ENCODE measurements around the gene PLAC1. TPM values are rescaled to one million over a fixed set of nuclear protein-coding genes. Genes with fewer than 3 reads are reported as not detected.

Gene PLAC1
- total RNA-seq, 1 donor from 2014 or later = not detected

DNA sequence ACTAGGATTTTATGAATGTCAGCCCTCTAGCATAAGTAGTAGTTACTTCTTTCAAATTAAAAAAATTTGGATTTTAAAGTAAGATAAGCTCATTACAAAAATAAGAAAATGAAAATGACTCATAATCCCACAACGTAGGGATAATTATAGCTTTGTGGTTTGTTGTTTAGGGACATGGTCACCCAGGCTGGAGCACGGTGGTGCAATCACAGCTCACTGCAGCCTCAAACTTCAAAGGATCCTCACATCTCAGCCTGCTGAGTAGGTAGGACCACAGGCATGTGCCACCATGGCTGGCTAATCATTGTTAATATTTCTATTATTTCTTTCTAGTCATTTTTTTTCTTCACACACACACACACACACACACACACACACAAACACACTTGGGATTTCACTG, 57.6 kb downstream of the PLAC1 start:
- peaks cover 4% of the 10 kb centered on the region for H3K27me3 Mint-ChIP-seq (ENCODE audit: unreplicated experiment)
- no peak overlapping the region for H3K4me3 Mint-ChIP-seq (ENCODE audit: unreplicated experiment)
- H3K27ac Mint-ChIP-seq (ENCODE audit: unreplicated experiment) = no peak overlapping the region

DNA sequence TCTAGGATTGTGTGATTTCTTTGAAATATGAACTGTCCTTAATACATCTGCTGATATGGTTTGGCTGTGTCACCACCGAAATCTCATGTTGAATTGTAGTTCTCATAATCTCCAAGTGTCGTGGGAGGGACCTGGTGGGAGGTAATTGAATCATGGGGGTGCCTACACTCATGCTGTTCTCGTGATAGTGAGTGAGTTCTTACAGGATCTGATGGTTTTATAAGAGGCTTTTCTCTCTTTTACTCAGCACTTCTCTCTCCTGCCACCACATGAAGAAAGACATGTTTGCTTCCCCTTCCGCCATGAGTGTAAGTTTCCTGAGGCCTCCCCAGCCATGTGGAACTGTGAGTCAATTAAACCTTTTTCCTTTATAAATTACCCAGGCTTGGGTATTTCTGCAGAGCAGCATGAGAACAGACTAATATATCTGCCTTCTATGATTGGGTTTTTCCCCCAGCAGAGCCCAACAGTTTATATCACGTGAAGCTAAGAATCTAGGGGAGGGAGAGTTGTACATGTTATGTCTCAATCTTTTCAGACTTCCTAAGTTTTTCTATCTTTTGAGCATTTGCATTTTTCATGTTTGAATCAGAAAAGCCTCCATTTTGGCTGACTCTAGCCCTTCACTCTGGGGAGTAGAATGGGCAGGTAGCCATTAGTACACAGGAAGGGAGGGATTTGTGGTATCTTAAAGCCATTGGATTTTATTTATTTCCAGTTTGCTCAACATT, 58.9 kb downstream of the PLAC1 start:
- Mint-ChIP-seq H3K36me3 (ENCODE audit: unreplicated experiment) (no peaks in the 10 kb centered on the region), H3K9me3 (ENCODE audit: unreplicated experiment) (no peaks in the 10 kb centered on the region), H3K27ac (ENCODE audit: unreplicated experiment) (no peak overlapping the region), H3K4me3 (ENCODE audit: unreplicated experiment) (no peak overlapping the region), H3K4me1 (ENCODE audit: unreplicated experiment) (peaks cover 11% of the 10 kb centered on the region), H3K27me3 (ENCODE audit: unreplicated experiment) (peaks cover 7% of the 10 kb centered on the region)
- TF ChIP-seq, protein P1, sequence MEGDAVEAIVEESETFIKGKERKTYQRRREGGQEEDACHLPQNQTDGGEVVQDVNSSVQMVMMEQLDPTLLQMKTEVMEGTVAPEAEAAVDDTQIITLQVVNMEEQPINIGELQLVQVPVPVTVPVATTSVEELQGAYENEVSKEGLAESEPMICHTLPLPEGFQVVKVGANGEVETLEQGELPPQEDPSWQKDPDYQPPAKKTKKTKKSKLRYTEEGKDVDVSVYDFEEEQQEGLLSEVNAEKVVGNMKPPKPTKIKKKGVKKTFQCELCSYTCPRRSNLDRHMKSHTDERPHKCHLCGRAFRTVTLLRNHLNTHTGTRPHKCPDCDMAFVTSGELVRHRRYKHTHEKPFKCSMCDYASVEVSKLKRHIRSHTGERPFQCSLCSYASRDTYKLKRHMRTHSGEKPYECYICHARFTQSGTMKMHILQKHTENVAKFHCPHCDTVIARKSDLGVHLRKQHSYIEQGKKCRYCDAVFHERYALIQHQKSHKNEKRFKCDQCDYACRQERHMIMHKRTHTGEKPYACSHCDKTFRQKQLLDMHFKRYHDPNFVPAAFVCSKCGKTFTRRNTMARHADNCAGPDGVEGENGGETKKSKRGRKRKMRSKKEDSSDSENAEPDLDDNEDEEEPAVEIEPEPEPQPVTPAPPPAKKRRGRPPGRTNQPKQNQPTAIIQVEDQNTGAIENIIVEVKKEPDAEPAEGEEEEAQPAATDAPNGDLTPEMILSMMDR (IDR thresholded peaks at IDR 0.05) = no peak
- DNase-seq (ENCODE audit: extremely low spot score, unreplicated experiment) = no peak

More for the DNA sequence above, 57.6 kb downstream of the PLAC1 start:
- TF ChIP-seq, protein P1 (IDR thresholded peaks at IDR 0.05) = no peak
- no peaks in the 10 kb centered on the region for H3K9me3 Mint-ChIP-seq (ENCODE audit: unreplicated experiment)
- peaks cover 20% of the 10 kb centered on the region for H3K4me1 Mint-ChIP-seq (ENCODE audit: unreplicated experiment)
- H3K36me3 Mint-ChIP-seq (ENCODE audit: unreplicated experiment) = no peaks in the 10 kb centered on the region
- DNase-seq (ENCODE audit: extremely low spot score, unreplicated experiment) = no peak

DNA sequence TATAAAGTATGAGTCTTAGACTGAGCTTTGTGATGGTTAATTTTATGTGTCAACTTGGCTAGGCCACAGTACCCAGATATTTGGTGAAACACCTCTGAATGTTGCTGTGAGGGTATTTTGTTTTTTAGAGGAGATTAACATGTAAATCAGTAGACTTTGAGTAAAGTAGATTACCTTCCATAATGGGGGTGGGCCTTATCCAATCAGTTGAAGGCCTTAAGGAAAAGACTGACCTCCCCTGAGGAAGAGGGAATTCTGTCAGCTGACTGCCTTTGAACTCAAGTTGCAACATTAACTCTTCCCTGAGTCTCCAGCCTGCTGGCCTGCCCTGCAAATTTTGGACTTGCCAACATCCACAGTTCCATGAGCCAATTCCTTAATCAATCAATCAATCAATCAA, 66.0 kb downstream of the PLAC1 start:
- no peaks in the 10 kb centered on the region for H3K36me3 Mint-ChIP-seq (ENCODE audit: unreplicated experiment)
- TF ChIP-seq, protein P1 (IDR thresholded peaks at IDR 0.05) = no peak
- H3K27ac Mint-ChIP-seq (ENCODE audit: unreplicated experiment) = no peak overlapping the region
- no peaks in the 10 kb centered on the region for H3K4me1 Mint-ChIP-seq (ENCODE audit: unreplicated experiment)
- H3K4me3 Mint-ChIP-seq (ENCODE audit: unreplicated experiment) = no peak overlapping the region
- no peaks in the 10 kb centered on the region for H3K9me3 Mint-ChIP-seq (ENCODE audit: unreplicated experiment)
- H3K27me3 Mint-ChIP-seq (ENCODE audit: unreplicated experiment) = peaks cover 11% of the 10 kb centered on the region
- DNase-seq (ENCODE audit: extremely low spot score, unreplicated experiment) = no peak

DNA sequence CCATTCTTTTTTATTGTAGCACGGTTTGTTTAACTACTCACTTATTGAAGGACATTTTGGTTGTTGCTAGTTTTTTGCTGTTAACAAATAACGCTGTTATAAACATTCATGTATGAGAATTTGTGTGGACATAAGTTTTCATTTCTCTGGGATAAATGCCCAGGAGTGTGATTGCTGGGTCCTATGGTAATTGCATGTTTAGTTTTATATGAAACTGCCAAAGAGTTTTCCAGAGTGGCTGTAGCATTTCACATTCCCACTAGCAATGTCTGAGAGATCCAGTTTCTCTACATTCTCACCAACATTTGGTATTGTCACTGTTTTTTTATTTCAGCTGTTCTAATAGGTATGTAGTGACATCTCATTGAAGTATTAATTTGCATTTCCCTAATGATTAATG, 66.8 kb downstream of the PLAC1 start:
- Mint-ChIP-seq H3K4me3 (ENCODE audit: unreplicated experiment) (no peak overlapping the region), H3K4me1 (ENCODE audit: unreplicated experiment) (no peaks in the 10 kb centered on the region), H3K36me3 (ENCODE audit: unreplicated experiment) (no peaks in the 10 kb centered on the region), H3K27me3 (ENCODE audit: unreplicated experiment) (peaks cover 6% of the 10 kb centered on the region), H3K9me3 (ENCODE audit: unreplicated experiment) (no peaks in the 10 kb centered on the region), H3K27ac (ENCODE audit: unreplicated experiment) (no peak overlapping the region)
- no peak for DNase-seq (ENCODE audit: extremely low spot score, unreplicated experiment)
- TF ChIP-seq, protein P1 (IDR thresholded peaks at IDR 0.05) = no peak

DNA sequence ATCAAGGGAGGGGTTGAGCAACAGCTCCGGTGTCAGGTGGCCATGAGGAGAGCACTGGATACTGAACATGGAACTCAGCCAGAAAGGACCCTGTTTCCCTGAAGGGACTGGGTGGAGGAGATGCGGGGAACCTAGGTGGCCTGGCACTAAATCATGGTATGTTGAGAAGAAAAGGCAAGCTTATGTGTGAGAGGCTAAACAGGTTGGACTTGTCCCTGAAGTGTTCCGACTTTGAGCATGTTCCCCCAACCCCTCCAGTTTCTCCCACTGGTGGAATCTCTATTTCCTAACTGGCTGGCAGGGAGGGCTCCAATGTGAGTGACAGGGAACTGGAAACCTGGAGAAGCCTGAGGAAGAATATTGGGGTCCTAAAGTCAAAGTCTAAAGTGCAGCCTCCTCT, 69.5 kb downstream of the PLAC1 start:
- Mint-ChIP-seq H3K27me3 (ENCODE audit: unreplicated experiment) (peaks cover 1% of the 10 kb centered on the region), H3K4me3 (ENCODE audit: unreplicated experiment) (no peak overlapping the region)
- TF ChIP-seq, protein P1 (IDR thresholded peaks at IDR 0.05) = no peak

More for the DNA sequence above, 69.5 kb downstream of the PLAC1 start:
- Mint-ChIP-seq H3K27ac (ENCODE audit: unreplicated experiment) (no peak overlapping the region), H3K9me3 (ENCODE audit: unreplicated experiment) (no peaks in the 10 kb centered on the region), H3K36me3 (ENCODE audit: unreplicated experiment) (no peaks in the 10 kb centered on the region), H3K4me1 (ENCODE audit: unreplicated experiment) (no peaks in the 10 kb centered on the region)
- no peak for DNase-seq (ENCODE audit: extremely low spot score, unreplicated experiment)

Data from osteocyte (in vitro differentiated cells).